ENCODE results near the gene KLHL26. TPM values are rescaled to one million over a fixed set of nuclear protein-coding genes. Genes with fewer than 3 reads are reported as not detected.
A peak's percentile ranks its signal among the peaks of the same experiment; 100 is the strongest.

KLHL26 gene
- total and polyA plus RNA-seq, 9 of the 15 experiments (the other 6 are each of a cell fraction or from before 2014, with no cell fraction given): 0.13 to 13.3 (median 1.4) TPM

- TF ChIP-seq REST (IDR thresholded peaks at IDR 0.05; ENCODE audit: borderline replicate concordance): peak; percentile 97
- peak; percentile 96 for TF ChIP-seq REST (CRISPR knock-in tag; IDR thresholded peaks at IDR 0.05; ENCODE audit: low read depth)
- peak; percentile 99 for TF ChIP-seq ZNF740 (CRISPR knock-in tag; IDR thresholded peaks at IDR 0.05)
- peak in 1 of 2 experiments; percentile 95; a peak in 2 of 4 replicates for TF ChIP-seq ZNF740 (tag; IDR thresholded peaks at IDR 0.05)
- peak; percentile 95 for TF ChIP-seq POU5F1 (IDR thresholded peaks at IDR 0.05; ENCODE audit: borderline replicate concordance, low read depth, low read length, partially characterized antibody)
- TF ChIP-seq ZFP36 (IDR thresholded peaks at IDR 0.05; ENCODE audit: low read depth, low read length, partially characterized antibody): no peak
- TF ChIP-seq, protein P1, sequence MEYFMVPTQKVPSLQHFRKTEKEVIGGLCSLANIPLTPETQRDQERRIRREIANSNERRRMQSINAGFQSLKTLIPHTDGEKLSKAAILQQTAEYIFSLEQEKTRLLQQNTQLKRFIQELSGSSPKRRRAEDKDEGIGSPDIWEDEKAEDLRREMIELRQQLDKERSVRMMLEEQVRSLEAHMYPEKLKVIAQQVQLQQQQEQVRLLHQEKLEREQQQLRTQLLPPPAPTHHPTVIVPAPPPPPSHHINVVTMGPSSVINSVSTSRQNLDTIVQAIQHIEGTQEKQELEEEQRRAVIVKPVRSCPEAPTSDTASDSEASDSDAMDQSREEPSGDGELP (CRISPR knock-in tag; IDR thresholded peaks at IDR 0.05; ENCODE audit: borderline replicate concordance): peak; percentile 69
- TF ChIP-seq TARDBP (IDR thresholded peaks at IDR 0.05): 0 out of 2 replicates have a peak, but pooled peaks have one; percentile 36
- 0 out of 2 replicates have a peak, but pooled peaks have one; percentile 59 for TF ChIP-seq ETV5 (CRISPR knock-in tag; IDR thresholded peaks at IDR 0.05; ENCODE audit: low read depth)
- 0 out of 2 replicates have a peak, but pooled peaks have one; percentile 26 for TF ChIP-seq HCFC1 (IDR thresholded peaks at IDR 0.05; ENCODE audit: low read depth, low read length)
- TF ChIP-seq ATF1 (CRISPR knock-in tag; IDR thresholded peaks at IDR 0.05): no peak
- TF ChIP-seq ATF1 (tag; IDR thresholded peaks at IDR 0.05): peak; percentile 59
- TF ChIP-seq OTX1 (CRISPR knock-in tag; IDR thresholded peaks at IDR 0.05): peak; percentile 80; the same call in 1 of the 2 replicates
- peak; percentile 63 for TF ChIP-seq SMAD4 (CRISPR knock-in tag; conservative IDR thresholded peaks at IDR 0.05)
- TF ChIP-seq TAF9B (IDR thresholded peaks at IDR 0.05; ENCODE audit: partially characterized antibody): peak; percentile 70
- peak; percentile 82 for TF ChIP-seq MIER1 (IDR thresholded peaks at IDR 0.05; ENCODE audit: low read depth)
- TF ChIP-seq SUPT5H (IDR thresholded peaks at IDR 0.05): peak; percentile 90
- TF ChIP-seq BHLHE40 (IDR thresholded peaks at IDR 0.05; ENCODE audit: low read length): peak; percentile 71
- no peak for TF ChIP-seq ZC3H8 (IDR thresholded peaks at IDR 0.05)
- TF ChIP-seq ZFX (CRISPR knock-in tag; IDR thresholded peaks at IDR 0.05): peak; percentile 50; the same call in 1 of the 2 replicates
These were observed 46.5 kb downstream of the KLHL26 start, which contains the start of gene CRTC1 (continued) for GRCh38 chr19:18683109-18683957.
